GM23338 (cell line): Measurements from ENCODE around the gene VSIR. TPM values are rescaled to one million over a fixed set of nuclear protein-coding genes. Genes with fewer than 3 reads are reported as not detected.

Source experiments
- ATAC-seq: fragments of 200-7000 bp; cut with Tn5 transposase; 3 replicates; pipeline ENCODE4 v1.9.1; 2020
- DNase-seq: peaks from one replicate; pipeline ENCODE4 v3.0.0-alpha.2; 2015; ENCODE audit warnings: low spot score
- H2AFZ ChIP-seq: fragments of 200-600 bp; sonication (generic); 2 replicates; pipeline ENCODE4 v1.8.0; 2016; ENCODE audit warnings: antibody characterized with exemption, mild to moderate bottlenecking, moderate library complexity
- H3F3A ChIP-seq: fragments of 200-600 bp; sonication (generic); replicated peaks from 2 replicates; pipeline ENCODE4 v1.8.0; 2017; ENCODE audit warnings: antibody characterized with exemption, mixed run types, low read depth
- H3K27ac ChIP-seq: fragments of 200-600 bp; sonication (generic); 2 replicates; pipeline ENCODE4 v1.6.1; 2016; ENCODE audit warnings: low read depth
- H3K27me3 ChIP-seq: fragments of 200-600 bp; sonication (generic); 2 replicates; pipeline ENCODE4 v1.8.0; 2016; ENCODE audit warnings: mild to moderate bottlenecking, mixed run types, moderate library complexity; ENCODE audit not compliant: insufficient read depth
- H3K36me3 ChIP-seq: fragments of 200-600 bp; sonication (generic); 2 replicates; pipeline ENCODE4 v1.8.0; 2016; ENCODE audit warnings: mild to moderate bottlenecking; ENCODE audit not compliant: insufficient read depth
- H3K4me1 ChIP-seq: fragments of 200-600 bp; sonication (generic); 2 replicates; pipeline ENCODE4 v1.8.0; 2016; ENCODE audit warnings: mild to moderate bottlenecking, moderate library complexity; ENCODE audit not compliant: insufficient read depth
- H3K4me2 ChIP-seq: fragments of 200-600 bp; sonication (generic); 2 replicates; pipeline ENCODE4 v1.7.1; 2017; ENCODE audit warnings: mixed run types
- H3K4me3 ChIP-seq: fragments of 200-600 bp; sonication (generic); 2 replicates; pipeline ENCODE4 v1.6.1; 2016; ENCODE audit warnings: mixed run types
- H3K79me2 ChIP-seq: fragments of 200-600 bp; sonication (generic); replicated peaks from 2 replicates; pipeline ENCODE4 v1.8.0; 2017; ENCODE audit warnings: mild to moderate bottlenecking; ENCODE audit not compliant: insufficient read depth
- H3K9me2 ChIP-seq: fragments of 200-600 bp; sonication (generic); 2 replicates; pipeline ENCODE4 v1.8.0; 2017; ENCODE audit not compliant: insufficient read depth
- H4K20me1 ChIP-seq: fragments of 200-600 bp; sonication (generic); replicated peaks from 2 replicates; pipeline ENCODE4 v1.8.0; 2017; ENCODE audit warnings: mild to moderate bottlenecking; ENCODE audit not compliant: insufficient read depth
- H3K27ac Mint-ChIP-seq: 2 replicates; pipeline ENCODE4 v1.8.0; 2020; ENCODE audit warnings: inconsistent platforms, mild to moderate bottlenecking, moderate library complexity, mixed read lengths
- H3K27me3 Mint-ChIP-seq: 3 replicates; pipeline ENCODE4 v1.8.0; 2022; ENCODE audit warnings: low read depth, mild to moderate bottlenecking, moderate library complexity, mixed read lengths, inconsistent platforms; ENCODE audit not compliant: insufficient read depth, poor library complexity
- H3K36me3 Mint-ChIP-seq: 3 replicates; pipeline ENCODE4 v1.8.0; 2021; ENCODE audit warnings: low read depth, mild to moderate bottlenecking, inconsistent platforms, moderate library complexity, mixed read lengths
- H3K4me1 Mint-ChIP-seq: 3 replicates; pipeline ENCODE4 v1.8.0; 2020; ENCODE audit warnings: mild to moderate bottlenecking, inconsistent platforms, mixed read lengths
- H3K4me3 Mint-ChIP-seq: 3 replicates; pipeline ENCODE4 v1.8.0; 2021; ENCODE audit warnings: moderate library complexity, mild to moderate bottlenecking, inconsistent platforms, mixed read lengths
- H3K9me3 Mint-ChIP-seq: 3 replicates; pipeline ENCODE4 v1.8.0; 2020; ENCODE audit warnings: moderate library complexity, mild to moderate bottlenecking, inconsistent platforms, mixed read lengths
- EZH2phosphoT487 ChIP-seq: fragments of 200-600 bp; sonication (generic); IDR thresholded peaks from one replicate; pipeline ENCODE4 v1.8.1; 2018; ENCODE audit warnings: antibody characterized with exemption; ENCODE audit not compliant: unreplicated experiment
- JUNB ChIP-seq: IDR thresholded peaks from one replicate; pipeline ENCODE4 v1.6.1; 2016; ENCODE audit warnings: antibody characterized with exemption; ENCODE audit not compliant: unreplicated experiment
- REST ChIP-seq: IDR thresholded peaks from one replicate; pipeline ENCODE4 v1.6.1; 2018; ENCODE audit warnings: antibody characterized with exemption; ENCODE audit not compliant: unreplicated experiment
- STAT1 ChIP-seq: IDR thresholded peaks from one replicate; pipeline ENCODE4 v1.6.1; 2016; ENCODE audit warnings: antibody characterized with exemption; ENCODE audit not compliant: unreplicated experiment
- polyA plus RNA-seq: library from polyadenylated mRNA; unstranded; fragments of >200 nt; fragmentation: Nextera tagmentation; extraction: Ambion mirVana; gene quantifications from 2 replicates; pipeline ENCODE4 v1.2.1, GENCODE V29; 2016
- total RNA-seq: library from RNA; depleted of rRNA; stranded (reverse); fragments of >200 nt; shearing (Covaris generic); gene quantifications from 2 replicates; pipeline ENCODE4 v1.2.3, GENCODE V29; 2014
- TF ChIP-seq, protein P1 (sequence below), 2 experiments: fragments of 200-600 bp in 1 of 2; sonication (generic) in 1 of 2; conservative IDR thresholded peaks; 2 replicates each; pipeline versions ENCODE4 v1.5.1 to v1.6.1; 2016 to 2017; ENCODE audit warnings: antibody characterized with exemption in 2 of 2, low read depth in 2 of 2, mild to moderate bottlenecking in 2 of 2, moderate library complexity in 1 of 2

The VSIR gene
- total and polyA plus RNA-seq, 2 experiments from 2014 or later: 0.10 to 0.74 TPM

- Histone ChIP-seq H3K27ac (no peak overlapping the region), H3F3A (no peaks in the 10 kb centered on the region), H3K79me2 (no peaks in the 10 kb centered on the region), H3K36me3 (peaks cover 25% of the 10 kb centered on the region), H2AFZ (no peak overlapping the region), H3K4me2 (no peak overlapping the region), H4K20me1 (no peaks in the 10 kb centered on the region; the same call in 1 of the 2 replicates), H3K27me3 (no peaks in the 10 kb centered on the region), H3K4me1 (no peaks in the 10 kb centered on the region), H3K9me2 (no peaks in the 10 kb centered on the region), H3K4me3 (no peak overlapping the region)
- Mint-ChIP-seq H3K4me3 (no peak overlapping the region), H3K27ac (peak overlapping the region; percentile 80; the same call in 1 of the 2 replicates), H3K4me1 (peaks cover 2% of the 10 kb centered on the region; the same call in 2 of the 3 replicates), H3K9me3 (no peaks in the 10 kb centered on the region; the same call in 2 of the 3 replicates), H3K36me3 (peaks cover 50% of the 10 kb centered on the region), H3K27me3 (peaks cover 6% of the 10 kb centered on the region)
- ATAC-seq (peak; percentile 77), DNase-seq (peak; percentile 68)
- TF ChIP-seq, protein P1, sequence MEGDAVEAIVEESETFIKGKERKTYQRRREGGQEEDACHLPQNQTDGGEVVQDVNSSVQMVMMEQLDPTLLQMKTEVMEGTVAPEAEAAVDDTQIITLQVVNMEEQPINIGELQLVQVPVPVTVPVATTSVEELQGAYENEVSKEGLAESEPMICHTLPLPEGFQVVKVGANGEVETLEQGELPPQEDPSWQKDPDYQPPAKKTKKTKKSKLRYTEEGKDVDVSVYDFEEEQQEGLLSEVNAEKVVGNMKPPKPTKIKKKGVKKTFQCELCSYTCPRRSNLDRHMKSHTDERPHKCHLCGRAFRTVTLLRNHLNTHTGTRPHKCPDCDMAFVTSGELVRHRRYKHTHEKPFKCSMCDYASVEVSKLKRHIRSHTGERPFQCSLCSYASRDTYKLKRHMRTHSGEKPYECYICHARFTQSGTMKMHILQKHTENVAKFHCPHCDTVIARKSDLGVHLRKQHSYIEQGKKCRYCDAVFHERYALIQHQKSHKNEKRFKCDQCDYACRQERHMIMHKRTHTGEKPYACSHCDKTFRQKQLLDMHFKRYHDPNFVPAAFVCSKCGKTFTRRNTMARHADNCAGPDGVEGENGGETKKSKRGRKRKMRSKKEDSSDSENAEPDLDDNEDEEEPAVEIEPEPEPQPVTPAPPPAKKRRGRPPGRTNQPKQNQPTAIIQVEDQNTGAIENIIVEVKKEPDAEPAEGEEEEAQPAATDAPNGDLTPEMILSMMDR (conservative IDR thresholded peaks at IDR 0.05; ENCODE audit: low read depth in 2 of 2): peak; percentile 14 to 36; a peak in 2 of 4 replicates
- no peak for TF ChIP-seq EZH2phosphoT487
Measured at GRCh38 chr10:71814922-71815411, 41.6 kb upstream of the VSIR start.

- Histone ChIP-seq H3K4me2 (no peak overlapping the region), H3K27me3 (no peaks in the 10 kb centered on the region), H3K4me1 (no peaks in the 10 kb centered on the region), H3K27ac (no peak overlapping the region), H3K9me2 (no peaks in the 10 kb centered on the region), H3K36me3 (peaks cover 9% of the 10 kb centered on the region), H3F3A (no peaks in the 10 kb centered on the region), H3K79me2 (no peaks in the 10 kb centered on the region), H2AFZ (no peak overlapping the region), H4K20me1 (no peaks in the 10 kb centered on the region; the same call in 1 of the 2 replicates), H3K4me3 (no peak overlapping the region)
- Mint-ChIP-seq H3K9me3 (no peaks in the 10 kb centered on the region; the same call in 1 of the 3 replicates), H3K4me1 (peaks cover 2% of the 10 kb centered on the region; the same call in 2 of the 3 replicates), H3K27me3 (peaks cover 6% of the 10 kb centered on the region), H3K4me3 (no peak overlapping the region), H3K27ac (no peak overlapping the region), H3K36me3 (peaks cover 31% of the 10 kb centered on the region)
- peak; percentile 3; the same call in 2 of the 3 replicates for ATAC-seq
- TF ChIP-seq EZH2phosphoT487 (no peak), JUNB (no peak), STAT1 (no peak), REST (no peak)
- no peak for DNase-seq
Measured at GRCh38 chr10:71812913-71813590, 39.7 kb upstream of the VSIR start.
